NB4 (cell line): ENCODE data around the gene PKD2.

Experiments
- POLR2A ChIP-seq: IDR thresholded peaks from 2 replicates; pipeline ENCODE4 v1.6.1; 2011; ENCODE audit warnings: mild to moderate bottlenecking; ENCODE audit not compliant: insufficient read length; ENCODE audit errors: extremely low read depth
- TF ChIP-seq, protein P1 (sequence below): IDR thresholded peaks from one replicate; pipeline ENCODE4 v1.5.1; 2012; ENCODE audit warnings: low read depth, low read length

GRCh38 chr4:87966095-87966496 lies 41.3 kb upstream of the PKD2 start:
- TF ChIP-seq, protein P1, sequence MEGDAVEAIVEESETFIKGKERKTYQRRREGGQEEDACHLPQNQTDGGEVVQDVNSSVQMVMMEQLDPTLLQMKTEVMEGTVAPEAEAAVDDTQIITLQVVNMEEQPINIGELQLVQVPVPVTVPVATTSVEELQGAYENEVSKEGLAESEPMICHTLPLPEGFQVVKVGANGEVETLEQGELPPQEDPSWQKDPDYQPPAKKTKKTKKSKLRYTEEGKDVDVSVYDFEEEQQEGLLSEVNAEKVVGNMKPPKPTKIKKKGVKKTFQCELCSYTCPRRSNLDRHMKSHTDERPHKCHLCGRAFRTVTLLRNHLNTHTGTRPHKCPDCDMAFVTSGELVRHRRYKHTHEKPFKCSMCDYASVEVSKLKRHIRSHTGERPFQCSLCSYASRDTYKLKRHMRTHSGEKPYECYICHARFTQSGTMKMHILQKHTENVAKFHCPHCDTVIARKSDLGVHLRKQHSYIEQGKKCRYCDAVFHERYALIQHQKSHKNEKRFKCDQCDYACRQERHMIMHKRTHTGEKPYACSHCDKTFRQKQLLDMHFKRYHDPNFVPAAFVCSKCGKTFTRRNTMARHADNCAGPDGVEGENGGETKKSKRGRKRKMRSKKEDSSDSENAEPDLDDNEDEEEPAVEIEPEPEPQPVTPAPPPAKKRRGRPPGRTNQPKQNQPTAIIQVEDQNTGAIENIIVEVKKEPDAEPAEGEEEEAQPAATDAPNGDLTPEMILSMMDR = no peak
- no peak for TF ChIP-seq POLR2A
